ENCODE measurements around the gene VSIG2.

The VSIG2 gene

GRCh38 chr11:124763156-124763947 lies 11.3 kb upstream of the VSIG2 start:
- peak; percentile 73 for DNase-seq (ENCODE audit: low read depth)

GRCh38 chr11:124762624-124763155 lies 10.6 kb upstream of the VSIG2 start:
- no peak for DNase-seq (ENCODE audit: low read depth)

GRCh38 chr11:124762105-124762623 lies 10.1 kb upstream of the VSIG2 start, which contains the start of gene ESAM:
ESAM (minus strand) TSS chr11:124762290; CDS start chr11:124762154, 136 bp downstream.
- DNase-seq (ENCODE audit: low read depth) = peak; percentile 43

- DNase-seq (ENCODE audit: low read depth) = no peak
Measured at GRCh38 chr11:124761301-124762104, 9.4 kb upstream of the VSIG2 start.

GRCh38 chr11:124760806-124761205 lies 8.8 kb upstream of the VSIG2 start:
- no peak for DNase-seq (ENCODE audit: low read depth)

- DNase-seq (ENCODE audit: low read depth) = no peak
Measured at GRCh38 chr11:124760205-124760652, 8.2 kb upstream of the VSIG2 start.

- no peak for DNase-seq (ENCODE audit: low read depth)
Measured at GRCh38 chr11:124759266-124760204, 7.5 kb upstream of the VSIG2 start.

GRCh38 chr11:124758355-124759265 lies 6.6 kb upstream of the VSIG2 start:
- peak; percentile 42 for DNase-seq (ENCODE audit: low read depth)

GRCh38 chr11:124757320-124757719 lies 5.3 kb upstream of the VSIG2 start:
- no peak for DNase-seq (ENCODE audit: low read depth)

GRCh38 chr11:124756753-124757227 lies 4.7 kb upstream of the VSIG2 start:
- DNase-seq (ENCODE audit: low read depth) = no peak

GRCh38 chr11:124756033-124756752 lies 4.1 kb upstream of the VSIG2 start:
- DNase-seq (ENCODE audit: low read depth) = no peak

GRCh38 chr11:124754710-124755109 lies 2.7 kb upstream of the VSIG2 start:
- DNase-seq (ENCODE audit: low read depth) = no peak

- DNase-seq (ENCODE audit: low read depth) = no peak
Measured at GRCh38 chr11:124754309-124754708, 2.3 kb upstream of the VSIG2 start.

GRCh38 chr11:124753624-124754023 lies 1.6 kb upstream of the VSIG2 start:
- DNase-seq (ENCODE audit: low read depth) = no peak

GRCh38 chr11:124753205-124753604 lies 1.1 kb upstream of the VSIG2 start:
- DNase-seq (ENCODE audit: low read depth) = no peak

- DNase-seq (ENCODE audit: low read depth) = no peak
Measured at GRCh38 chr11:124752471-124753102, 532 bp upstream of the VSIG2 start.

GRCh38 chr11:124751391-124751740 lies 689 bp downstream of the VSIG2 start:
- no peak for DNase-seq (ENCODE audit: low read depth)

GRCh38 chr11:124749912-124750311 lies 2.1 kb downstream of the VSIG2 start:
- DNase-seq (ENCODE audit: low read depth) = no peak
